HFFc6 (cell line): Measurements from ENCODE around the gene CAP2. TPM values are rescaled to one million over a fixed set of nuclear protein-coding genes. Genes with fewer than 3 reads are reported as not detected.

ENCODE experiments used
- DNase-seq: peaks from one replicate; pipeline ENCODE4 v3.0.0-alpha.2; 2018
- H3K27ac Mint-ChIP-seq: 2 replicates; pipeline ENCODE4 v1.8.0; 2020; ENCODE audit warnings: mild to moderate bottlenecking, mixed read lengths
- H3K27me3 Mint-ChIP-seq: 2 replicates; pipeline ENCODE4 v1.8.0; 2021; ENCODE audit warnings: mild to moderate bottlenecking, moderate library complexity, mixed read lengths; ENCODE audit not compliant: insufficient read depth
- H3K36me3 Mint-ChIP-seq: 2 replicates; pipeline ENCODE4 v1.8.0; 2021; ENCODE audit warnings: low read depth, mixed read lengths
- H3K4me1 Mint-ChIP-seq: 2 replicates; pipeline ENCODE4 v1.8.0; 2020; ENCODE audit warnings: low read depth, mixed read lengths
- H3K4me3 Mint-ChIP-seq: 2 replicates; pipeline ENCODE4 v1.8.0; 2020; ENCODE audit warnings: mild to moderate bottlenecking, moderate library complexity, mixed read lengths
- H3K9me3 Mint-ChIP-seq: 2 replicates; pipeline ENCODE4 v1.8.0; 2020; ENCODE audit warnings: mild to moderate bottlenecking, mixed read lengths
- CTCF ChIP-seq: fragments of 200-600 bp; sonication (generic); IDR thresholded peaks from 2 replicates; pipeline ENCODE4 v1.5.0; 2021; ENCODE audit warnings: antibody characterized with exemption, mild to moderate bottlenecking
- total RNA-seq, 6 experiments: library from RNA; stranded (reverse); fragmentation: NEBNext Ultra II Directional; extraction: Animal tissue kit (Norgen Biotek cat#: 25700); gene quantifications; 2 replicates in 1 of 6; 3 replicates in 5 of 6; pipeline ENCODE4 v1.2.3, GENCODE V29; 2021

Gene CAP2
- total RNA-seq, 6 experiments from 2014 or later = 65.1 to 82.3 (median 67.9) TPM

GRCh38 chr6:17418281-17419188 is 25.1 kb downstream of the CAP2 start:
- peaks cover 82% of the 10 kb centered on the region for H3K4me1 Mint-ChIP-seq
- peaks cover 2% of the 10 kb centered on the region for H3K27me3 Mint-ChIP-seq

GRCh38 chr6:17419189-17419575 is 25.8 kb downstream of the CAP2 start:
- H3K36me3 Mint-ChIP-seq = peaks cover 39% of the 10 kb centered on the region
- TF ChIP-seq CTCF = no peak
- peak overlapping the region; percentile 89 for H3K4me3 Mint-ChIP-seq
- H3K9me3 Mint-ChIP-seq = no peaks in the 10 kb centered on the region
- no peaks in the 10 kb centered on the region for H3K27me3 Mint-ChIP-seq
- peaks cover 76% of the 10 kb centered on the region for H3K4me1 Mint-ChIP-seq
- no peak for DNase-seq
- peak overlapping the region; percentile 94 for H3K27ac Mint-ChIP-seq

More at GRCh38 chr6:17418281-17419188, 25.1 kb downstream of the CAP2 start:
- peak; percentile 75 for DNase-seq
- 0 out of 2 replicates have a peak, but pooled peaks have one; percentile 7 for TF ChIP-seq CTCF
- peak overlapping the region; percentile 94 for H3K27ac Mint-ChIP-seq
- H3K36me3 Mint-ChIP-seq = peaks cover 42% of the 10 kb centered on the region
- no peaks in the 10 kb centered on the region for H3K9me3 Mint-ChIP-seq
- H3K4me3 Mint-ChIP-seq = peak overlapping the region; percentile 89

DNA sequence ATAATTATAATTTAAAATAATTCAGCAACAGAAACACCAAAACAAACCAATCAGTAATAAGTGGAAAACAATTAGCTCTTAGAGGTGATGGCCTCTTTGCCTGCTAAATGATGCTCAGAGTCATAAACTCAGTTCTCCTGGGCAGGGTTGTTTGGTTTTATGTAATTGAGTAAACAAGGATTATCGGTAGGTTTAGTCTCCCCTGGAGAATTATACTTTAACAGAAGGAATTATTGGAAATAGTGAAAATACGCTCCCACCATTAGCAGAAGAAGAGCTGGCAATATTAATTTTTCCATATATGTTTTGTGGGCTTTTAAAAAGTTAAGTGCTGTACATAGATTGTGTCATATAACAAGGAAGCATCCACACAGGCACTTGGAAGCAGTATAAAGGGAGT is 27.0 kb downstream of the CAP2 start:
- no peaks in the 10 kb centered on the region for H3K9me3 Mint-ChIP-seq
- peaks cover 64% of the 10 kb centered on the region for H3K4me1 Mint-ChIP-seq
- H3K27ac Mint-ChIP-seq = peak overlapping the region; percentile 94
- H3K36me3 Mint-ChIP-seq = peaks cover 39% of the 10 kb centered on the region
- no peaks in the 10 kb centered on the region for H3K27me3 Mint-ChIP-seq
- no peak overlapping the region for H3K4me3 Mint-ChIP-seq
- DNase-seq = no peak
- no peak for TF ChIP-seq CTCF

DNA sequence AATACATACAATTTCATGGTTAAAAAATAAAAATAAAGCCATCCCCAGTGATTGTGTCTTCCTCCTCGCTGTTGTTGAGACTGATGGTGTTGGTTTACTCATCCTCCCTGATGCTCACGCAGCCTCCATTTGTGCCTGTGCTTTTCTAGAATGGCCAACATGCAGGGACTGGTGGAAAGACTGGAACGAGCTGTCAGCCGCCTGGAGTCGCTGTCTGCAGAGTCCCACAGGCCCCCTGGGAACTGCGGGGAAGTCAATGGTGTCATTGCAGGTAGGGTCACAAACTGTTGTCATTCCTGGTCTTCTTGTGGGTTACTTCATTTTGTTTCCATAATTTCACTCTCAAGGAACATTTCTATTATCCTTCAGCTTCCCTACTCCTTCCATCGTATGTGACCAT is 28.0 kb downstream of the CAP2 start:
- no peaks in the 10 kb centered on the region for H3K9me3 Mint-ChIP-seq
- H3K27ac Mint-ChIP-seq = peak overlapping the region; percentile 45
- H3K27me3 Mint-ChIP-seq = no peaks in the 10 kb centered on the region
- H3K4me3 Mint-ChIP-seq = no peak overlapping the region
- peaks cover 54% of the 10 kb centered on the region for H3K4me1 Mint-ChIP-seq
- DNase-seq = no peak
- peaks cover 36% of the 10 kb centered on the region for H3K36me3 Mint-ChIP-seq
- no peak for TF ChIP-seq CTCF

- Mint-ChIP-seq H3K4me3 (no peak overlapping the region), H3K36me3 (peaks cover 51% of the 10 kb centered on the region), H3K9me3 (no peaks in the 10 kb centered on the region), H3K27ac (no peak overlapping the region; the same call in 1 of the 2 replicates), H3K4me1 (peaks cover 51% of the 10 kb centered on the region), H3K27me3 (no peaks in the 10 kb centered on the region; the same call in 1 of the 2 replicates)
- no peak for DNase-seq
- TF ChIP-seq CTCF = no peak
Observed at GRCh38 chr6:17423026-17423425, 29.6 kb downstream of the CAP2 start.
